ENCODE measurements around the gene TBC1D1.

The TBC1D1 gene

DNA sequence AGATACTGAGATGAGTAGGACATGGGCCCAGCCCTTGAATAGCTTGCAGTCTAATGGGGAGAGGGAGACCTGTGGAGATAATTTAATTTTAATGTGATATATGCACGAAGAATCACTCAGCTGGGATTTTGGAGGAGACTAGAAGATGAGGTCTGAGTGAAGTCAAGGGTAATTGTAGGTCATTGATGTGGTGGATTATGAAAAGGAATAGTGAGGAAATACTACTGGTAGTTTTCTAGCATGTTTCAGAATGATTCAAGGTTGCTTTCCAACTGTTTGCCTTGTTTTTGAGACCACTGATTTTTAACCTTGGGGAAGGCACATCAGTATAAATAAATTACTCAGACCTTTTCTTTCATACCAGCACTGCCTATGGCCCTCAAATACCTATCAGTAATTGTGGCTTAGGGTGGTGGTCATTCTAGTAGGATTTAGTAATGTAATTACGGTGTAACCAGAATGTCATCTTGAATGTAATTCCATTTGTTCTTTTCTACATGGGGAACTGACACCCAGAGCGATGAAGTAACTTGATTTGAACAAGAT, 94.9 kb downstream of the TBC1D1 start:
- in situ Hi-C loops (cut with HindIII; ENCODE audit: low sequenced_read_pairs), result no loop called here

DNA sequence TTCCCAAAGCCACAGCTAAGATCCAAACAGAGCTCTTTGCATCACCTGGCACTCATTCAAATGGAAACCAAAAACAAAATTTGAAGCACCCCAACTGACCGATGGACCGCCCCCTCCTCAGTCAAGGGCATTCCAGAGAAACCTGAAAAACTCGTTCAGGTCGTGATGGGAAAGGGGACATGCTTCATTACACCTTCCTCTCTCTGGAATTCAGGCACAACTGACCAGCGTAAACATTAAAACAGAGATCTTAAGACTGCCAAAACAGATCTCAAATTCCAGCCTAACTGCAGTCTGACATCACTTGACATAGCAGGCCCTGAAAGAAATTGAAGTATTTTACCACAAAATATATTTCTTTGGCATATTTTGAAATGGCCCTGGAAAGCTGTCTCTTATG, 97.8 kb downstream of the TBC1D1 start:
- in situ Hi-C loops (cut with HindIII; ENCODE audit: low sequenced_read_pairs), result no loop called here

DNA sequence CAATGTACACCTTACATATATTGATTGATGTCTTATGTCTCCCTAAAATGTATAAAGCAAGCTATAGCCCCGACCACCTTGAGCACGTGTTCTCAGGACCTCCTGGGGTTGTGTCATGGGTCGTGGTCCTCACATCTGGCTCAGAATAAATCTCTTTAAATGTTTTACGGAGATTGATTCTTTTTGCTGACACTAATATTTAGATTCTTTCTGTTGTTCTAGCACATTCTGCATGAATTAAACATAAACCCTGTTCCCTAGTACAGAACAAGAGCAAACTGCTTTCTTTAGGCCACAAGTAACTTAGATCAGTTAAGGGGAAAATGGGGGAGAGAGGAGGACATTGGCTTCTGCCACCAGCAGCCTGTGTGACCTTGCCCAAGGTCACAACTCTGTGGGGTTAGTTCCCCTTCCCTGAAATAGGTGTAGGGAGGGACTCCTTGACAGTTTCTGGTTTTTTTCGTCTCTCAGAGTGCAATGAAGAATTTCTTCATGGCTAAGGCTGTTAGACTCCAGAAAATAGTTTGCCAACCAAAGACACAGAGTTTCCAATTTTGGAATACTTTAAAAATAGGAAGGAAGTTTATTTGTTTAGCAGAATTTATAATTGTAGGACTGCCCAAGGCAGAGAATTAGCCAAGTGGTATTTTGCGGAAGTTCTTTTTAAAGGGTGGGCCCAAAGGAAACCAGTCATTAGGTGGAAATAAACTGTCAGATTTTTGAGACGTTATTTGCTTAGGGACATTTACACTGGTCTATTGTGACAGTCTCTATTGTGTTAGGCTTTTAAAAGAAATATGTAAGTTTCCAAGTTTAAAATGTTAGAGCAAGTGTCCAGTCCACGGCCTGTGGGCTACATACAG, 98.7 kb downstream of the TBC1D1 start:
- in situ Hi-C loops (cut with HindIII; ENCODE audit: low sequenced_read_pairs), result no loop called here

DNA sequence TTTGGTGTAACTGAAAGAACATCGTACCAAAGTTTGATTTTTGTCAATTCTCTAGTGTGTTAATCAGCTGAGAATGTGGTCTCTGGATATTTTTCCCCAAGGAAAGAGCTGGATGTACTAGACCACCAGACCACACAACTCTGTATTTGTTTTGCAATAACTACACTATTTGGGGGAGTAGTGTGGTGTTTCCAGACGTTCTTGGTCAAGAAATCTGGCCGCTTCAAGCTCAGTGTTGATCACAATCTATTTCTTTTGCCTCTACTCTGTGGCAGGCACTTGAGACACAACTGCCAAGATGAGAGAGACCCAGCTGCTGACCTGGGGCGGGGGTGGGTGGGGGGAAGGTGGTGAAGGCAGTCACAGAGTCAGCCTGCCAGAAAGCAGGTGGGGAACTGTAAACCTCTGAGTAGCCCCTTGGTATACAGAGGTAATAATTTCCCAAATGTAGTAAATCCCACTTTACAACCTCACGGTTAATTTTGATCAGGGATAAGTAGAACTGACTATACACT, 99.9 kb downstream of the TBC1D1 start:
- in situ Hi-C loops (cut with HindIII; ENCODE audit: low sequenced_read_pairs), result no loop called here

DNA sequence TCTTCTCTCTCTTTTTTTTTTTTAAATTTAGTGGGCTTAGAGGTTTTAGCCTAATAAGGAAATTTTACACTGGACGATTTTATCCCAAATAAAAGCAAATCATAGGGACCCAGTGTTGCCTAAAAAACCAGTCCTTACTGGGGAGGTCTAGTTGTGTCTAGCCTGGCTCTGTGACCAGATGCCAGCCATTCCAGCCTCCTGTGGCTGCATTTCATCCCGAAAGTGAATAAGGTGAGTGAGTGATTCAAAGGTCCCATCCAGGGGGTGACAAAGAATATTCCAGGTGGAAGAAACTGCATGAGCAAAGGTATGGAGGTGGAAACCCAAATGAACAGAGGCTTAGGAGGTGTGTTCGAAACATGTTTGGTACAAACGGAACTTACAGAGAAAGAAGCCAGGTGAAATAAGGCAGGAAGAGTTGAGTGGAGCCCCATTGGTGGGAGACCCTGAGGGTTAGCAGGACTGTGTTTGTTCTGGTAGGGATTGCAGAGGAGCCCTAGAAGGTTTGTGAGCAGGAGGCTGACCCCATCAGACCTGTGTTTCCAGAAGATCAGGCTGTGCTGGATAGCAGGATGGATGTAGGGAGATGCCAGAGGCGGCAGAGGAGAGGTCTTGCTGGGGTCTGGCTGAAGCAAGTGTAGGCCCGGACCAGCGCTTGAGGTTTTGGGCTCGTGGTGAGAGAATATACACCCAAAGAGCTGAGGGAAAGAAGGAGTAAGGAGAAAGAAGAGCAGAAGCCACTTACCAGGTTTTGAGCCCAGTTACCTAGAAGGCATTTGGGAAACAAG, 100.9 kb downstream of the TBC1D1 start:
- in situ Hi-C loops (cut with HindIII; ENCODE audit: low sequenced_read_pairs), result no loop called here

DNA sequence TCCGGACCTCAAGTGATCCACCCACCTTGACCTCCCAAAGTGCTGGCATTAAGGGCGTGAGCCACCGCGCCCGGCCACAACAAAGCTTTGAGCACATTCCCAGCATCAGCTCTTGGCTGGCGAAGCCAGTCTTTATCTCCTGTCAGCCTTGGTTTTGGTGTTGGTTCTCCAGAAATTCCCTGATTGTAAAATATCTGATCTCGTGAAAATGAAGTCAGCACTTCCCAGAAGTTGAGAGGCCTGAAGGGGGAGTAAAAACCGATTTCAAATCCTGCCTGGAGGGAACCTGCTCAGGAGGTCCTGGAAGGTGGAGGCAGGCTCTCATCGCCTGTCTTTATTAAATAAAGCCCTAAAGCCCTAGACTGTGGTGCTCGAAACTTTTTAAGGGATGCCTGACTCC, 102.9 kb downstream of the TBC1D1 start:
- in situ Hi-C loops (cut with HindIII; ENCODE audit: low sequenced_read_pairs), result no loop called here

DNA sequence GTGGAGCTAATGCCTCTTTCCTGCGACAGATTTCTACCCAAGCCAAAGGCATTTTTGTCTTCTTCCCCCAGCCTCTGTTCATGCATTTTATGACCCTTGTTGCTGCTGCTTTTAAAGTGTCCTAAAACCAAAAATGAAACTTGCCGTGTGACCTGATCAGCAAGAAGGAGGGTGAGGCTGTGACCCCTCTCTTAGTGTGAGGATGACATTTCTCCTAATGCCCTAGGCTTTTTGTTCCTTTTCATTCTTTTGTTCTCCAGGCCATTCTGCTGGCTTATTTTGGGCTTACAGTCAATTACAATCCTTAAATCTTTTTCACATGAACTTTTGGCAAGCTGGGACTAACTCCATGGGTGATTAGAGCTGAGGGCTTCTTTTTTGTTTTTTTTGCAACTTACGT, 103.7 kb downstream of the TBC1D1 start:
- in situ Hi-C loops (cut with HindIII; ENCODE audit: low sequenced_read_pairs), result no loop called here

DNA sequence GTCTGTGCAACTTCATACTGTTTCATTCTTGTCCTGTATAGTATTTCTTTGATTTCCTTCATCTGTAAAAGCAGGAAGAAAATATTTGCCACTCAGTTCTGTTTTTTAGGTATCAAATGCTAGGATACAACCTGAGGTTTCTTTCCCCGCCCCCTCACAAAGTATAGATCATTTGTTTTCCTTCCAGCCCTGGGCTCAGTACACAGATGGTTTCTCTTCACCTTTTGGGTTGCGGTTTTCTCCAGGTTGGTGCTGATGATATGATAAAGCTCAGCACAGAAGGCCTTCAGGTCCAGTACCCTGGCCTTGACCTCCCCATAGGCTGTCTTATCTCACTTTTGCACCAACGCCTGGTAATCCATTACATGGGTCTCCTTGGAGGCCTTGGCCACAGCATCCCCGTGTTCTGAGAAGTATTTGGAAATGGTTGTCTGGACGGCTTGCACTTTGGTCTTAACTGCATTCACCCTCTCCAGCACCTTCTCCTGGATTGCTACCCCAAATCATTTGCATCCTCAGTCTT, 104.5 kb downstream of the TBC1D1 start:
- in situ Hi-C loops (cut with HindIII; ENCODE audit: low sequenced_read_pairs), result no loop called here

DNA sequence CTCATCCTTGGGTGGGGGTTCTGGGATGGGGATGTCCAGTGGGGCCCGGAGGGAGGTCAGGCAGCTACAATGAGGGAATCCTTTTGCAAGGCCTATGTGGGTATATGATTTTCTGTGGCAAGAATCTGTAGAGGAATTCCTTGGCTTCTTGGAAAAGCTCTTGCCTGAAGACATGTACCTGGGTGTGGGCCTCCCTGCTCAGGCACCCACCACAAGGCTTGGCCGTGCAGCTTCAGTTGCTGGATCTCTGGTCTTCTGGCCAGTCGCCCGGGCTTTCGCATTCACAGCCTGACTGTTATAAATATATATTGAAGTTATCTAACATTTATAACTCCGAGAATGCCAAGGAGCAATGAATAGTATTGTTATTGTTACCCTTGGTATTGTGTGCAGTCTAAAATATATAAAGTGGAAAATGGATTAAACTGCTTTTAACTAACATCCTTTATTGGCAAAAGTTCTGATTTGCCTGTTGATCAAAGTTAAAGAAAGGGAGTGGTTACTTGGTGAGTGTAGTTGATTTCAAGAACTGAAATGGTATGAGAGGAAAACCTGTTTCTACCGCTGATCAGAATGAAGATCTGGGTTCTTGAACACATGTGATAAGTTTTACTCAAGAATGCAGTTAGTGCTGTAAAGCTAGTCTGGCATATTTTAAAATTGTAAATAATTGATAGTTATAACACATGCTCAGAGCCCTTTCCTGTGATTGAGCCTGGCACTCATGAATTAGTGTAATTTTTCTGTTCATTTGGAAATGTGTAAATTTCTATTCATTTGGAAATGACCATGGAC, 105.3 kb downstream of the TBC1D1 start:
- in situ Hi-C loops (cut with HindIII; ENCODE audit: low sequenced_read_pairs), result no loop called here

DNA sequence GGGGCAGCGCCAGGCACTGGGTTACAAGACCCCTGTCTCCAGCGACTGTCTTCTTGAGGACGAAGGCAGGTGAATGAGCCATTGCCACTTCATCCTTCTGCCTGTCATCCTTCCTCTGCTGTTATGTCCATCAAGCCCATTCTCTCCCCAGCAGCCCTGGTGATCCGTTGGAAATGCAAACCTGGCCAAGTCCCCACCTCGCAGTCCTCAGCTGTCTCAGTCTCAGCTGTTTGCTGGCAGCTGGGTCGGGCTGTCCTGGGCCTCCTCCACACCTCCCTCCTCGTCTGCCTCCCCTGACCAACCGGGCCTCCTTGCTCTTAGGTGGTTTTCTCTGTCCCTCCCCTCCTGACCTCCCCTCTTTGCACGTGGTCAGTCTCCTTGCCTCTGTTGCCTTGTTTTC, 107.3 kb downstream of the TBC1D1 start:
- in situ Hi-C loops (cut with HindIII; ENCODE audit: low sequenced_read_pairs), result no loop called here

DNA sequence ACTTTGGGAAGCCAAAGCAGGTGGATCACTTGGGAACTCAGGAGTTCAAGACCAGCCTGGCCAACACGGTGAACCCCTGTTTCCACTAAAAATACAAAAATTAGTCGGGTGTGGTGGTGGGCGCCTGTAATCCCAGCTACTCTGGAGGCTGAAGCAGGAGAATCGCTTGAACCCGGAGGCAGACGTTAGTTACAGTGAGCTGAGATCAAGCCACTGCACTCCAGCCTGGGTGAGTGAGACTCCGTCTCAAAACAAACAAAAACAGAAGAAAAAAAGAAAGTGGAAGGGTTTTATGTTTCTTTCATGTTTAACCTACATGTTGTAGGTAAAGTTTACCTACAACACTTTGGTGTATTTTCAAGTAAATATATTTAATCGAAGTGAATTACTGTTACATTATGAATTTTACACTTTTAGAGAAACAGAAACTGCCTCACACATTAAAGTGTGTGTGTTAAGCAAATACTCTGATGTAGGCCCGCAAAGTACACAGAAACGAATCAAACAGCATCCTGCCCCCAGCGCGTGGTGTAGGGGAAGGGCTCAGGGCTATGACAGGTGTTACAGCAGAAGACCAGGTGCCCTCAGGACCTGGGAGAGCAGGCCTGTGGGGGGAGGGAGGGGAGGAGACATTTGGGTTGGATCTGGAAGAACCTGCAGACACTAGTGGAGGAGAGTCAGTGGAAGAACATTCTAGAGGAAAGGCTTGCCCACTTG, 108.3 kb downstream of the TBC1D1 start:
- in situ Hi-C loops (cut with HindIII; ENCODE audit: low sequenced_read_pairs), result no loop called here

DNA sequence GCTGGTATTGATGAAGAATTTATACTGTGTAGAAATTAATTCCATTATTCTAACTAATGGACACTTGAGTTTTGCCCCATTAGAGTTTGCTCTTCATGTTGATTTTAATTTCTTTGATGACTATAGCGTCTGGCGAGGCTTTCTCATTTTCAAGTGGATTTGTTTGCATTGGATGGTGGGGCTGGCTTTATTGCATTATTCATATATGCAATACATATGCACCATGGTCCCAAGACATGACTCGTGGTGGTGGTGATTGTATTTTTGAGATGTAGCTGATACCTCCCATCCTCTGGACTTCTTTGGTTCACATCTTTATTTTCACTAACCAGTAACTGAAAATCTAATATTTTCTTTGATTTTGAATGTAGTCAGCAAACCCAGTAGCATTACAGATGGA, 109.1 kb downstream of the TBC1D1 start:
- in situ Hi-C loops (cut with HindIII; ENCODE audit: low sequenced_read_pairs), result no loop called here

DNA sequence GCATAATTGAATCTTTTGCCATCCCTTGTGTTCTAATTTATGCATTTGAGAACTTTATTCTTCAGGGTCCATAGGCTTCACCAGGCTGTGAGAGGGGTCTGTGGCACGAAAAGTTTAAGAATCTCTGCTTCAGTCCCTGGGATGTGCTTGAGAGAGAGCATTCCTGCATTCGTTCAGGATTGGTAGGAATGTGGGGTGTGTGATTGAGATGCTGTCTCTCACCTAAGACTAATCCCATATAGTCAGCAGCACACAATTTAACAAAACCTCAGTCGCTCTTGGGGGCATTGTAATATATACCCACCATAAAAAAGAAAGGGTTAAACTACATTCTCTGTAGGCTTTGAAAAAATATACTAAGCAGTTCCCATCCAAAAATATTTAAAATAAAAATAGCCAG, 111.0 kb downstream of the TBC1D1 start:
- in situ Hi-C loops (cut with HindIII; ENCODE audit: low sequenced_read_pairs), result no loop called here

DNA sequence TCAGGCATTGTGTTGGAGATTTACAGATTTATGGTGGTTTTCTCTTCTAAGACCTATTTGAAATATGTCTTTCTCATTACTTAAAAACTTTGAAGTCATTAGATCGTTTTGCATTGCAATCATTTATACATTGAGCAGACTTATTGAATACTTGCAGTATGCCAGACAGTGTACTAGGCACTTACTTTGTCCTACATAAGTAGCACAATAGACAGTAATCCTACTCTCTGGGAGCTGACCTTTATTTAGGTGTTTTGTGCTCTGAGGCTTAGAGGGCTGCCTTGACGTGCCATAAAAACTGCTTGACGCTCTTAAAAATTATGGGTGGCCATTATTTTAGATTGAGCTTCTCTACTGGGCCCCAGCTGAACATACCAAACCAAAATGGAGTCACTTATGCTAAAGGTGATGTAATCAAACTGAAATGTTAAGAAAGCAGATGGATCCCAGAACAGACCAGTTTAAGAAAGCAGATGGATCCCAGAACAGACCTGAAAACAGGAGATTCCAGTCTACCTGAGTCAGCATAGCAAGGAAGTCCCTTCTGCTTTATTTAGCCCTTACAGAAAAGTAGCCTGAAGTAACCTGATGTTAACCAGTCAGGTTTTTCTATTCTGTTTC, 111.7 kb downstream of the TBC1D1 start:
- in situ Hi-C loops (cut with HindIII; ENCODE audit: low sequenced_read_pairs), result no loop called here

DNA sequence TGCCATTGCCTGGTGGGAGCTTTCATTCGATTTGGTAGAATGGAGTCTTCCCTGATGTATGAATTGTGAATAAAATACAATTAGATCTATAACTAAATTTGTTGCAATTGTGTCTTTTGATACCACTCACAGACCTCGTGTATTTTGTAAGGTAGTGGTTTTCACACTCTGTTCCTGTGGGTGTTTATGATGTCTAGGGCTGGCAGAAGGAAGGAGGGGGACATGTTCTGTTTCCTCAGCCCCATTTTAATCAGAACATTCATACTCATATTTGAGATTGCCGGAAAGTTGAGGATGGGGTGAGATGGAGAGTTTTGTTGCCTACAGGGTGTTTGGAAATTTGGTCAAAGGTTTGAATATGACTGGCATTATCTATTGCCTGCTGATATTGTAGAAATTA, 112.2 kb downstream of the TBC1D1 start:
- in situ Hi-C loops (cut with HindIII; ENCODE audit: low sequenced_read_pairs), result no loop called here

DNA sequence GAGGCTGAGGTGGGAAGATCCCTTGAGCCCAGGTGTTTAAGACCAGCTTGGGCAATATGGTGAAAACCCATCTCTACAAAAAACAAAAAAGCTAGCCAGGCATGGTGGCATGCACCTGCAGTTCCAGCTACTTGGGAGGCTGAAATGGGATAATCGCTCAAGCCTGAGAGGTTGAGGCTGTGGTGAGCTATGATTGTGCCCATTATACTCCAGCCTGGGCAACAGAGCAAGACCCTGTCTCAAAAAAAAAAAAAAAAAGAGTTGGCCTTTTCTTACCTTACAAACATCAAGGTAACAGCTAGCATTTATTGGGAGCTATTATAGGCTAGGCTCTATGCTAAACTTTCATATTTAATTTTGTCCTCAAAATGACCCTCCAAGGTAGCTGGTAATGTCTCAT, 112.7 kb downstream of the TBC1D1 start:
- in situ Hi-C loops (cut with HindIII; ENCODE audit: low sequenced_read_pairs), result no loop called here

DNA sequence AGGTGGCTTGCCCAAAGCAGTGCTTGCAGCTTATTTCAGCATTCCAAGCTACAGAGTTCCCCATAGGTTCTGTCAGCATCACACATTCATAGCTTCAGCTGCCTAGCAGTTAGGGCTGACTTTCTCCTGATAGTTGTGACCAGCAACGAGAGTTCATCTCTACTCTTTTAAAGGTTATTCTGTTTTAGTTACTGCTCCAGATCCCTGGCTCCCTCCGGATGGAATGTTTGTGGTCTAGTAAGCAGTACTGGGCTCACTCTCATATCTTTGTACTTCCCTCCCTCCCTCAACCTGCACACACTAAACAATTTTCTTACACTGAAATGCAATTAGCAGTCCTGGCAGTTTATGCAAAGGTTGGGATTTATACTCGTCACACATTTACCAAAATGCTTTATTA, 113.2 kb downstream of the TBC1D1 start:
- in situ Hi-C loops (cut with HindIII; ENCODE audit: low sequenced_read_pairs), result no loop called here

DNA sequence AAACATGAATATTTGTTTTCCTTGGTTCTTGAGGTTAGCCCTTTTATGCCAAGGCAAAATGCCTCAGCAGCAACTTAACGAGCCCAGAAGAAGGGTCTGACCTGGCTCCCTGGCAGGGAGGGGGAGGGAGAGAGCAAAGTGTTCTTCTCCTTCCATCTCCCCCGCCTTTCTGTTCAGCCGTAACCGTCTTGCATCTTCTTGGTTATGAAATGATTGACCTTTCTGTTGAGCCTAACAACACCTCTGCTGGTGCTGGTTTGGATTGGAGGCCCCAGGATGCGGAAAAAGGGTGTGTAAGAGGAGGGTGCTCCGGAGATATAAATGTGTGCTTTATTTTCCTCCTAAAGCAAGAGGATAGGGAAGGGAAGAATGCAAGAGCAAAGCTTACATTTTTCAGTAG, 114.0 kb downstream of the TBC1D1 start:
- in situ Hi-C loops (cut with HindIII; ENCODE audit: low sequenced_read_pairs), result no loop called here

DNA sequence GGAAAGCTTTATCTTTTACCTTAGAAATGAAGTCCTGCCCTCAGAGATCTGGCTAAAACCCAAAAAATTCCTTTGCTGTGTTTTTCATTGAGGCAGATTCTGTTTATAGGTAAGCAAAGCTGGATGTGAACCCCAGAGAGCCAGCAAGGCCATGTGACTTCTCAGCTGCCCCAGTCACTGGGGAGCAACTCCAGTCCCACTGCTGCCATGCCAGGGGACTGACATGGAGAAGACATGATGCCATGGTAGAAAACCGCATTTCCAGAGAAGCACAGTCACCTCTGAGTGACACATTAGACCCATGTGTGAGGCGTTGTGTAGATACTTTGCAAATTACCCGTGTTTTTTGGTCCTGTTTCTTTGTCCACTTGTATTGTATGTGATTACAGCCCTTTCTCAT, 114.8 kb downstream of the TBC1D1 start:
- in situ Hi-C loops (cut with HindIII; ENCODE audit: low sequenced_read_pairs), result no loop called here

DNA sequence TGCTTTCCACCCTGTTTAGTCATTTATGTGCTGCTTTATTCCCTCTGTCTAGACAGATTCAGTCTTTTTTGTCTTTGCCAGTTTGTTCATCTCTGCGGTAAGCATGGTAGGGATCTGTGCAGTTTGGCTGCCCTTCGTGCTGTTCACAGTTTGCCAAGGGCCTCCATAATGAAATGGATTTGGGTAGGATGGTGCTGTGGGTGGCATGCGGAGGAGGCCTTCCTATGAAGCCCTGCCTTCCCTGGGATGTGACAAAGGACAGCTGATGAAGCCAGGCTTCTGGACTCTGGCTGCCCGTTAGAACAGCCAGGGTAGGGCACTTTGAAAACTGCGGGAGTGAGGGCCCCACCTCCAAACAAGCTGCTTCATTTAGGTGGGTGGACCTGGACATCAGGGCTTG, 116.8 kb downstream of the TBC1D1 start:
- in situ Hi-C loops (cut with HindIII; ENCODE audit: low sequenced_read_pairs), result no loop called here
